ENCODE measurements around the gene RNF157. TPM values are rescaled to one million over a fixed set of nuclear protein-coding genes. Genes with fewer than 3 reads are reported as not detected.

Gene RNF157
- total RNA-seq, 1 experiment from 2014 or later: 4.0 TPM

DNA sequence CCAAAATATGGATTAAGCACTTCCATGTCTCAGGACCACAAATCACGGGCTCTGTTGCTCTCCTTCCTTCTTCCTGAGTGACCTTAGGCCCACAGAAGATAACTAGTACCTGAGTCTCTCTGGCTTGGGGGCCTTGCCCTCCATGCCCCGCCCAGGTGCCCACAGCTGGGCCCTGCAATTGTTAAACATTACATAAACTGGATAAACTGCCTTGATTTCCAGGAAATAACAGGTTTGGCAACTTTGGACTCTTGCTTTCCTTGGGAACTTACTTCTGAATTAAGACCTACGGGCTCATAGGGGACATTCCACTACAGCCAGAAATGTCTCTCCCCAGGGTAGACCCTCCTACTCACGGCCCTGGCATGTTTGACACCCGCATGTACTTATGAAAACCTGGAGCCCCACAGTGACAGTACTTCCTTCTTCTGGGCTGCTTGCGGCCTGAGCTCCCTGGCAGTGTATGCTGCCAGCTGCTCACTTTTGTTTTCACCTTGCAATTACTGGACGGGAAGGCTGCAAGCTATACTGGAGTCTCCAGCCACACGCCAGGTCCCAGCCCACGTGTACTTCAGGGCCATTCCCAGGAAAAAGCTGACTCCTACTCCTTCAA is 22.5 kb upstream of the RNF157 start:
- Histone ChIP-seq H3K4me3 (ENCODE audit: low read depth in 2 of 2, low read length in 2 of 2) (no peak overlapping the region), H3K27me3 (ENCODE audit: control insufficient read depth, insufficient read depth, low read length) (no peaks in the 10 kb centered on the region), H3K36me3 (ENCODE audit: control insufficient read depth, insufficient read depth, low read length) (no peaks in the 10 kb centered on the region; the same call in 1 of the 2 replicates), H3K9me3 (ENCODE audit: control insufficient read depth, insufficient read depth, low read depth, low read length) (no peaks in the 10 kb centered on the region), H3K4me1 (ENCODE audit: control insufficient read depth, insufficient read depth, low read length) (peaks cover 32% of the 10 kb centered on the region), H3K27ac (ENCODE audit: low read length) (peak overlapping the region; percentile 92)
- intact Hi-C loops (cut with micrococcal nuclease; ENCODE audit: unreplicated experiment): no loop called here
- no peak for ATAC-seq
- in situ Hi-C loops (cut with HindIII; ENCODE audit: low pct_unique_long_range_greater_than_20kb, low sequenced_read_pairs): no loop called here
- POLR2A ChIA-PET: interaction anchor here (0.5 to 0.7 kb wide), 3 partner anchors 23 to 284 kb away, joined by 3 to 10 read pairs (median 7); no protein-coding TSS in a partner anchor
- CTCF ChIA-PET: interaction anchor here (0.6 kb wide), 3 partner anchors 11 to 141 kb away, joined by 3 to 5 read pairs (median 4); no protein-coding TSS in a partner anchor
- no TSS peak for BruUV-seq (replicated peaks)
- TF ChIP-seq, protein P1, sequence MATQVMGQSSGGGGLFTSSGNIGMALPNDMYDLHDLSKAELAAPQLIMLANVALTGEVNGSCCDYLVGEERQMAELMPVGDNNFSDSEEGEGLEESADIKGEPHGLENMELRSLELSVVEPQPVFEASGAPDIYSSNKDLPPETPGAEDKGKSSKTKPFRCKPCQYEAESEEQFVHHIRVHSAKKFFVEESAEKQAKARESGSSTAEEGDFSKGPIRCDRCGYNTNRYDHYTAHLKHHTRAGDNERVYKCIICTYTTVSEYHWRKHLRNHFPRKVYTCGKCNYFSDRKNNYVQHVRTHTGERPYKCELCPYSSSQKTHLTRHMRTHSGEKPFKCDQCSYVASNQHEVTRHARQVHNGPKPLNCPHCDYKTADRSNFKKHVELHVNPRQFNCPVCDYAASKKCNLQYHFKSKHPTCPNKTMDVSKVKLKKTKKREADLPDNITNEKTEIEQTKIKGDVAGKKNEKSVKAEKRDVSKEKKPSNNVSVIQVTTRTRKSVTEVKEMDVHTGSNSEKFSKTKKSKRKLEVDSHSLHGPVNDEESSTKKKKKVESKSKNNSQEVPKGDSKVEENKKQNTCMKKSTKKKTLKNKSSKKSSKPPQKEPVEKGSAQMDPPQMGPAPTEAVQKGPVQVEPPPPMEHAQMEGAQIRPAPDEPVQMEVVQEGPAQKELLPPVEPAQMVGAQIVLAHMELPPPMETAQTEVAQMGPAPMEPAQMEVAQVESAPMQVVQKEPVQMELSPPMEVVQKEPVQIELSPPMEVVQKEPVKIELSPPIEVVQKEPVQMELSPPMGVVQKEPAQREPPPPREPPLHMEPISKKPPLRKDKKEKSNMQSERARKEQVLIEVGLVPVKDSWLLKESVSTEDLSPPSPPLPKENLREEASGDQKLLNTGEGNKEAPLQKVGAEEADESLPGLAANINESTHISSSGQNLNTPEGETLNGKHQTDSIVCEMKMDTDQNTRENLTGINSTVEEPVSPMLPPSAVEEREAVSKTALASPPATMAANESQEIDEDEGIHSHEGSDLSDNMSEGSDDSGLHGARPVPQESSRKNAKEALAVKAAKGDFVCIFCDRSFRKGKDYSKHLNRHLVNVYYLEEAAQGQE (IDR thresholded peaks at IDR 0.05; ENCODE audit: insufficient read depth in 1 of 2, low read depth in 2 of 2, low read length in 1 of 2): no peak
- TF ChIP-seq, protein P2, sequence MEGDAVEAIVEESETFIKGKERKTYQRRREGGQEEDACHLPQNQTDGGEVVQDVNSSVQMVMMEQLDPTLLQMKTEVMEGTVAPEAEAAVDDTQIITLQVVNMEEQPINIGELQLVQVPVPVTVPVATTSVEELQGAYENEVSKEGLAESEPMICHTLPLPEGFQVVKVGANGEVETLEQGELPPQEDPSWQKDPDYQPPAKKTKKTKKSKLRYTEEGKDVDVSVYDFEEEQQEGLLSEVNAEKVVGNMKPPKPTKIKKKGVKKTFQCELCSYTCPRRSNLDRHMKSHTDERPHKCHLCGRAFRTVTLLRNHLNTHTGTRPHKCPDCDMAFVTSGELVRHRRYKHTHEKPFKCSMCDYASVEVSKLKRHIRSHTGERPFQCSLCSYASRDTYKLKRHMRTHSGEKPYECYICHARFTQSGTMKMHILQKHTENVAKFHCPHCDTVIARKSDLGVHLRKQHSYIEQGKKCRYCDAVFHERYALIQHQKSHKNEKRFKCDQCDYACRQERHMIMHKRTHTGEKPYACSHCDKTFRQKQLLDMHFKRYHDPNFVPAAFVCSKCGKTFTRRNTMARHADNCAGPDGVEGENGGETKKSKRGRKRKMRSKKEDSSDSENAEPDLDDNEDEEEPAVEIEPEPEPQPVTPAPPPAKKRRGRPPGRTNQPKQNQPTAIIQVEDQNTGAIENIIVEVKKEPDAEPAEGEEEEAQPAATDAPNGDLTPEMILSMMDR (IDR thresholded peaks at IDR 0.05): no peak
- TF ChIP-seq POLR2AphosphoS5 (IDR thresholded peaks at IDR 0.05; ENCODE audit: low read depth, low read length) (no peak), SIN3A (IDR thresholded peaks at IDR 0.05; ENCODE audit: borderline replicate concordance, insufficient read depth, low read depth, low read length) (no peak), TCF7L2 (IDR thresholded peaks at IDR 0.05; ENCODE audit: low read depth, low read length) (no peak)
- DNase-seq (ENCODE audit: low read depth, low spot score): no peak

DNA sequence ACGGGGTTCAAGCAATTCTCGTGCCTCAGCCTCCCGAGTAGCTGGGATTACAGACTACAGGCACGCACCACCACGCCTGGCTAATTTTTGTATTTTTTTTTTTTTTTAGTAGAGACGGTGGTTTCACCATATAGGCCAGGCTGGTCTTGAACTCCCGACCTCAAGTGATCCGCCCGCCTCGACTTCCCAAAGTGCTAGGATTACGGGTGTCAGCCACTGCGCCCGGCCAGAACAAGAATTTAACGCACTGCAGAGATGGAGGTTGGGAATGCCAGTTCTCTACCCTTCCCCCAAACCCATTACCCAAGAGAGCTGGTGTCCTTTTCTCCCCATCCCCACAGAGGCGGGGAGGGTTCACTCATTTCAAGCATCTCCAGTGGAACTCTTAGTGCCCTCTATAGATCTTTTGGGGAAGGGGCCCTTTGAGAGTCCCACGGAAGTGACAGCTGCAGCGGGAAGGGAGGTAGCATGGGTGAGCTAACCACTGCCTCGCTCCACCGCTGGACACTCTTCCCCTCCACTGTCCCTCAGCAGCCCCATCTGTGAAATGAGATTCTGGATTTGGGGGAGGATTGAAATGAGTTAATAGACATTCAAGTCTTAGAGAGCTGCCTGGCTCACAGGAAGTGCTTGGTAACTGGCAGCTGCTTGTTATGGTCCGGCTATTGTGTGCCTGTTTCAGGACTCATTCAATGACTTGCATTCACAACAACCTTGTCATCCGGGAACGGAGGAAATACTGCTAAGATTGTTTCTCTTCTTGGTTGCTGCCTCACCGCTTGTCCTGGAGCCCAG is 21.3 kb upstream of the RNF157 start:
- Histone ChIP-seq H3K27me3 (ENCODE audit: control insufficient read depth, insufficient read depth, low read length) (no peaks in the 10 kb centered on the region), H3K9me3 (ENCODE audit: control insufficient read depth, insufficient read depth, low read depth, low read length) (no peaks in the 10 kb centered on the region), H3K4me3 (ENCODE audit: low read depth in 2 of 2, low read length in 2 of 2) (no peak overlapping the region), H3K4me1 (ENCODE audit: control insufficient read depth, insufficient read depth, low read length) (peaks cover 23% of the 10 kb centered on the region), H3K36me3 (ENCODE audit: control insufficient read depth, insufficient read depth, low read length) (no peaks in the 10 kb centered on the region; the same call in 1 of the 2 replicates), H3K27ac (ENCODE audit: low read length) (no peak overlapping the region)
- no peak for ATAC-seq
- TF ChIP-seq, protein P2 (IDR thresholded peaks at IDR 0.05): no peak
- DNase-seq (ENCODE audit: low read depth, low spot score): no peak
- CTCF ChIA-PET: interaction anchor here (0.7 kb wide), 1 partner anchor 124 kb away, joined by 4 read pairs; no protein-coding TSS in a partner anchor
- in situ Hi-C loops (cut with HindIII; ENCODE audit: low pct_unique_long_range_greater_than_20kb, low sequenced_read_pairs) (no loop called here), intact Hi-C loops (cut with micrococcal nuclease; ENCODE audit: unreplicated experiment) (no loop called here)
- no TSS peak for BruUV-seq (replicated peaks)
- POLR2A ChIA-PET: interaction anchor here (0.7 kb wide), 2 partner anchors 26 to 283 kb away, joined by 3 to 7 read pairs; no protein-coding TSS in a partner anchor

Measured in Panc1 (cell line).